GM12872 (cell line): ENCODE results near the gene C1QA.

ENCODE experiments used
- TF ChIP-seq, protein P1 (sequence below): IDR thresholded peaks from 3 replicates; pipeline ENCODE4 v1.5.1; 2011; ENCODE audit warnings: low read depth, mild to moderate bottlenecking, low read length, moderate library complexity; ENCODE audit not compliant: insufficient read depth

The C1QA gene

DNA sequence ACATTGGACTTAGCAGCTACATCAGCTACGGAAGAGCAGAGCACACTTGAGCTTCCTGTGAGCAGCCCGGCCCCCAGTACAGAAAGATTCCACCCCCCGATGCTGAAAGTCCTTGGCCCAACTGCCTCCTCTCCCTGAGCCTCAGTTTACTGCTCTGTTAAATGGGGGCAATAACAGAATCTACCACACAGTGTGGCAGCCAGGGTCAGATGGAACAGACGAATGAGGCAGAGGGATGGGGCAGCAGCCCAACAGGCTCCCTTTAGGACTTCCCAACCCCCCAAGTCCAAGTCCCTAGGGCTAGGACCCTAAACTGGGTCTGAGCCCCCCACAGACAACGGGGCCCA is 22.9 kb upstream of the C1QA start:
- TF ChIP-seq, protein P1, sequence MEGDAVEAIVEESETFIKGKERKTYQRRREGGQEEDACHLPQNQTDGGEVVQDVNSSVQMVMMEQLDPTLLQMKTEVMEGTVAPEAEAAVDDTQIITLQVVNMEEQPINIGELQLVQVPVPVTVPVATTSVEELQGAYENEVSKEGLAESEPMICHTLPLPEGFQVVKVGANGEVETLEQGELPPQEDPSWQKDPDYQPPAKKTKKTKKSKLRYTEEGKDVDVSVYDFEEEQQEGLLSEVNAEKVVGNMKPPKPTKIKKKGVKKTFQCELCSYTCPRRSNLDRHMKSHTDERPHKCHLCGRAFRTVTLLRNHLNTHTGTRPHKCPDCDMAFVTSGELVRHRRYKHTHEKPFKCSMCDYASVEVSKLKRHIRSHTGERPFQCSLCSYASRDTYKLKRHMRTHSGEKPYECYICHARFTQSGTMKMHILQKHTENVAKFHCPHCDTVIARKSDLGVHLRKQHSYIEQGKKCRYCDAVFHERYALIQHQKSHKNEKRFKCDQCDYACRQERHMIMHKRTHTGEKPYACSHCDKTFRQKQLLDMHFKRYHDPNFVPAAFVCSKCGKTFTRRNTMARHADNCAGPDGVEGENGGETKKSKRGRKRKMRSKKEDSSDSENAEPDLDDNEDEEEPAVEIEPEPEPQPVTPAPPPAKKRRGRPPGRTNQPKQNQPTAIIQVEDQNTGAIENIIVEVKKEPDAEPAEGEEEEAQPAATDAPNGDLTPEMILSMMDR: no peak

DNA sequence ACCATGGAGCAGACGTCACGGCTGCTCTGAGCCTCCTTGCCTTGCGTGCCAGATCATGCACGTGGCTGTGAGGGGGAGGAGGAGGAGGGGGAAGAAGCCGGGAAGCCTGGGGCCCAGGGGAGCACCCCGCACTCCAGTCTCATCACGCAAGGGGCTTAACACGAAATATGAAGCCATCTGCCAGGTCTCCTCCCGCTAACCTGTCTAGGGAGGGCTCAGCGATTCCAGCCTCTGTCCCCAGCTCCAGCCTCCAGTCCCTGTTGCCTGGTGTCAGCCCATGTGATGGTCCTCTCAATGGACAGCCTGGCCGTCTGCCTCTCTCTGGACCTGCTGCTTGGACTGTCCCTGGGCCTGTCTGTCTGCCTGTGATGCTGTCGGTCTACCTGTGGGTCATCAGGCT is 22.5 kb upstream of the C1QA start:
- TF ChIP-seq, protein P1: no peak

DNA sequence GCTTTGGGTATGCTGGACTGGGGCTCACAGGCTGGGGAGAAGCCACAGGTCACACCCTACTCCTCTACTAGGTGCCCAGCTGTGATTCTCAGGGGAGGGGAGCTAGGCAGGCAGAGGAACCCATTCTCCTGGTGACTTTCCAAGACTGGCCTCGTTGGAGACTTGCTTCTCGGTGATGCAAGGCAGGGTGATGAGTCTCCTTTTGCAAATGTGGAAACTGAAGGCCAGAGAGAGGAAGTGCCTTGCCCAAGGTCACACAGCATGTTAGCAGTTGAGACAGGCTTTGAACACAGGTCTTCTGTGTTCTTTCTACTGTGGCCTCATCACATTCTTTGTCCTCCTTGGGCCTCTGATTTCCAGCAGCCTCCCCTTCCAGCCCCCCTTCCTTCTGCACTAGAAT is 20.5 kb upstream of the C1QA start:
- TF ChIP-seq, protein P1: no peak

DNA sequence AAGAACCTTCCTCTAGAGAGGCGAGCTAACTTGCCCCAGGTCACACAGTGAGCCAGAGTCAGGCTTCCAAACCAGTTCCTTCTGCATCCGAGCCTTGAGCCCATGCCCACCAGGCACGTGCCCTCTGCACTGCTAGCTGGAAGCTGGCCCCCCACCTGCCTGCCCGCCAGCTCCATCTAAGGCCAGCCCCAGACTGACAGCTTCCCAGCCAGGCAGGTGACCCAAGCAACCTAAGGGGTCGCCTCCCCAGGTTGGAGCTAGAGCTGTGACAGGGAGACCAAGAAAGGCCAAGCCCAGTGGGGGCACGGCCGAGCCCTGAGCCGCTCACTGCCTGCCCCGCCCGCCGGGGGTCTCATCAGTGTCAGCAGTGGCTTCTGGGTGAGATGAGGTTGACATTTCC is 19.9 kb upstream of the C1QA start:
- TF ChIP-seq, protein P1: no peak

DNA sequence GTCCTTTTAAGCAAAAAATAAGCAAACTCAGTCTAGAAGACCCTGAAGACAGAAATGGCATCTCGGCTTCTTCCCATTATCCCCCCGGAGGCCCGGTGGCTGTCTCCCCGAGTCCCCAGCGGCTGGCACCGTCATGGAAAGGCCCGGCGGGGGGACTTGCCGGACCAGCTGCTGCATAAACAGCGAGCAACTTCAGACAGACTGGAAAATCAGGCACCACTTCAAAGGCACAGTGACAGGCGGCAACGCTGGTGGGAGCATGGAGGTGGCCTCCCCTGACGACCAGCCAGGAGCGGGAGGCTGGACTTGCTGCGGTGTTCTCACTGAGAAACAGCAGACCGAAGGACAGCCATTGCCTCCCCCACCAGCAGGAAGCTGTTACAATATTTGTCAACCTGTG is 18.4 kb upstream of the C1QA start:
- TF ChIP-seq, protein P1: no peak

DNA sequence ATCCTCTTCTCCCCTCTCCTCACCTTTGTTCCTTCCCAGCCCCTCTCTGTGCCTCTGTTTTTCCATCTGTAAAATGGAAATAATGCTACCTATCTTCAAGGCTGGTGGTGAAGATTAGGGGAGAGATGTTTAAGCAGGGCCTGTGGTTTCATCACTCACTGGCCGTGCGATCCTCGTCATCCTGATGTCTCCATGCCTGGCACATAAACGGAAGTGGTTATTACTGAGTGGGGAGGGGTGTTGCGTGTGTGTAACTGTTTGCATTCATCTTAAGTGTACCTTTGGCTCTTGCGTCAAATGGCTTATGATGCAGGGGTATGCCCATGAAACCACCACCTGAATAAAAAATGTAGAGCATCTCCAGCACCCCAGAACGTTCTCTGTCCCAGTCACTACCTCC is 17.2 kb upstream of the C1QA start:
- TF ChIP-seq, protein P1: no peak

DNA sequence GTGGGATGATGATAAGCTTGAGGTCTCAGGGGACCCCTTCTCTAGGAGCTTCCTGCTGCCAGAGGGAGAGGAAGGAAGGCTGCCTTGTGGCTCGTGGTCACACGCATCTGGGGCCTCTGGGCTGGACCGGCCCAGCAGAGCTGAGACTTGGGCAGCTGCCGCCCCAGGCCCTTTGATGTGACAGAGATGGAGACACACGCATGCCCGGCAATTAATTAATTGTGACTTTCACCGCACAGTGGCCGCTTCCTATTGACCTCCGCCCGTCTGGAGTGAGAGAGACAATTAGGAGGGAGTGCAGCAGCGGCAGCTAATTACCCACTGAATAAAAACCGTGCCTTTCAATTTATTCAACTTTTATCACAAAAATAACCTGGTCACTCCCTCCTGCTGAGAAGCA is 16.6 kb upstream of the C1QA start:
- TF ChIP-seq, protein P1: no peak

DNA sequence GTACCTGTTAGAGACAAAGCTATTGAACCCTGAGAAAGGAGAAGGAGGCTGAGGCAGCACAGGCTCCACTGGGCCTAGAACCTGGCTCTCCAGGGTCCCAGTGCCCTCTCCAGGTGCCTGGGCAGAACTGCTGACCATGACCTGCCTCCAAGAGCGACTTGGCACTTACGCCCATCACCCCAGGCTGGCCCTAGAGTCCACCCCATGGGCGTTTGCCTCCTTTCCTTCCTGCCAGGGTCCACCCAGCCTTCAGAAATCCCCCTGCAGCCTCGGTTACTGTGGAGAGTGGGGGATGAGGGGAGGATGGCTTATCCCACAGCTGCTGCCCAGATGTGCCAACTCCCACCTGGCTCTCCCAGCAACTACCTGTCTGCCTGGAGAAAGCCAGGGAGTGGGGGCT is 14.7 kb upstream of the C1QA start:
- TF ChIP-seq, protein P1: no peak
